ENCODE results near the gene ATP1B4.
A peak's percentile ranks its signal among the peaks of the same experiment; 100 is the strongest.

The ATP1B4 gene

GRCh38 chrX:120377715-120378114, 15.8 kb downstream of the ATP1B4 start:
- H3K9me2 ChIP-seq (replicated peaks; ENCODE audit: low read depth, low read length): no peaks in the 10 kb centered on the region
- no peaks in the 10 kb centered on the region for H4K20me1 ChIP-seq (ENCODE audit: insufficient read depth, low read length, poor library complexity, severe bottlenecking)
- H2AFZ ChIP-seq (ENCODE audit: low read length): no peak overlapping the region
- H3K4me3 ChIP-seq (ENCODE audit: low read length, poor library complexity, severe bottlenecking): no peak overlapping the region
- H3K4me2 ChIP-seq (ENCODE audit: low read depth, low read length, poor library complexity, severe bottlenecking): no peak overlapping the region
- no peak overlapping the region for H3K9ac ChIP-seq (ENCODE audit: low read depth, low read length, poor library complexity, severe bottlenecking)
- H3K4me1 ChIP-seq (ENCODE audit: insufficient read depth, low read length, poor library complexity, severe bottlenecking): no peaks in the 10 kb centered on the region
- TF ChIP-seq CTCF (conservative IDR thresholded peaks at IDR 0.05; ENCODE audit: low read length): no peak
- no peak for TF ChIP-seq EZH2phosphoT487 (IDR thresholded peaks at IDR 0.05; ENCODE audit: borderline replicate concordance)
- no peaks in the 10 kb centered on the region for H3F3A ChIP-seq (ENCODE audit: low read depth)
- H3K27me3 ChIP-seq (ENCODE audit: insufficient read depth, low read length, poor library complexity, severe bottlenecking): no peaks in the 10 kb centered on the region
- no peaks in the 10 kb centered on the region for H3K9me3 ChIP-seq (ENCODE audit: insufficient read depth, low read depth, low read length)
- no peaks in the 10 kb centered on the region for H3K79me2 ChIP-seq (ENCODE audit: insufficient read depth, low read length)
- no peaks in the 10 kb centered on the region for H3K36me3 ChIP-seq (ENCODE audit: insufficient read depth, low read length)

GRCh38 chrX:120378570-120378969, 16.7 kb downstream of the ATP1B4 start:
- Histone ChIP-seq H2AFZ (ENCODE audit: low read length) (no peak overlapping the region), H3K9me2 (replicated peaks; ENCODE audit: low read depth, low read length) (no peaks in the 10 kb centered on the region), H4K20me1 (ENCODE audit: insufficient read depth, low read length, poor library complexity, severe bottlenecking) (no peaks in the 10 kb centered on the region), H3F3A (ENCODE audit: low read depth) (no peaks in the 10 kb centered on the region), H3K4me3 (ENCODE audit: low read length, poor library complexity, severe bottlenecking) (no peak overlapping the region), H3K4me1 (ENCODE audit: insufficient read depth, low read length, poor library complexity, severe bottlenecking) (no peaks in the 10 kb centered on the region), H3K79me2 (ENCODE audit: insufficient read depth, low read length) (no peaks in the 10 kb centered on the region), H3K27me3 (ENCODE audit: insufficient read depth, low read length, poor library complexity, severe bottlenecking) (no peaks in the 10 kb centered on the region), H3K4me2 (ENCODE audit: low read depth, low read length, poor library complexity, severe bottlenecking) (no peak overlapping the region), H3K36me3 (ENCODE audit: insufficient read depth, low read length) (no peaks in the 10 kb centered on the region), H3K9me3 (ENCODE audit: insufficient read depth, low read depth, low read length) (no peaks in the 10 kb centered on the region), H3K9ac (ENCODE audit: low read depth, low read length, poor library complexity, severe bottlenecking) (no peak overlapping the region)
- TF ChIP-seq EZH2phosphoT487 (IDR thresholded peaks at IDR 0.05; ENCODE audit: borderline replicate concordance) (no peak), CTCF (conservative IDR thresholded peaks at IDR 0.05; ENCODE audit: low read length) (no peak)

- H4K20me1 ChIP-seq (ENCODE audit: insufficient read depth, low read length, poor library complexity, severe bottlenecking): no peaks in the 10 kb centered on the region
- no peaks in the 10 kb centered on the region for H3K4me1 ChIP-seq (ENCODE audit: insufficient read depth, low read length, poor library complexity, severe bottlenecking)
- H3F3A ChIP-seq (ENCODE audit: low read depth): no peaks in the 10 kb centered on the region
- no peaks in the 10 kb centered on the region for H3K9me3 ChIP-seq (ENCODE audit: insufficient read depth, low read depth, low read length)
- no peaks in the 10 kb centered on the region for H3K36me3 ChIP-seq (ENCODE audit: insufficient read depth, low read length)
- H3K9me2 ChIP-seq (replicated peaks; ENCODE audit: low read depth, low read length): no peaks in the 10 kb centered on the region
- peak overlapping the region; percentile 30; the same call in 1 of the 2 replicates for H2AFZ ChIP-seq (ENCODE audit: low read length)
- no peak overlapping the region for H3K4me3 ChIP-seq (ENCODE audit: low read length, poor library complexity, severe bottlenecking)
- H3K79me2 ChIP-seq (ENCODE audit: insufficient read depth, low read length): no peaks in the 10 kb centered on the region
- TF ChIP-seq EZH2phosphoT487 (IDR thresholded peaks at IDR 0.05; ENCODE audit: borderline replicate concordance): no peak
- TF ChIP-seq CTCF (conservative IDR thresholded peaks at IDR 0.05; ENCODE audit: low read length): no peak
- no peak overlapping the region for H3K4me2 ChIP-seq (ENCODE audit: low read depth, low read length, poor library complexity, severe bottlenecking)
- no peak overlapping the region for H3K9ac ChIP-seq (ENCODE audit: low read depth, low read length, poor library complexity, severe bottlenecking)
- H3K27me3 ChIP-seq (ENCODE audit: insufficient read depth, low read length, poor library complexity, severe bottlenecking): no peaks in the 10 kb centered on the region
Measured at GRCh38 chrX:120379937-120380681, 18.2 kb downstream of the ATP1B4 start.
